GM13977 (cell line): Measurements from ENCODE around the gene IRF5.

ENCODE experiments used
- DNase-seq: peaks from one replicate; pipeline ENCODE4 v3.0.0; 2012; ENCODE audit warnings: low spot score
- CTCF ChIP-seq: IDR thresholded peaks from 2 replicates; pipeline ENCODE4 v1.5.1; 2012; ENCODE audit warnings: mild to moderate bottlenecking, control low read depth; ENCODE audit not compliant: insufficient read depth; ENCODE audit errors: extremely low read depth, missing control alignments
- in situ Hi-C: fragments of 300-500 bp; cut with MboI; formaldehyde crosslinking; loops from one replicate; pipeline ENCODE4 v1.12.0; 2022; ENCODE audit warnings: low sequenced_read_pairs, low pct_unique_long_range_greater_than_20kb, mixed read lengths, inconsistent platforms; ENCODE audit not compliant: unreplicated experiment

The IRF5 gene

GRCh38 chr7:128945668-128946366 lies 8.1 kb downstream of the IRF5 start:
- no peak for DNase-seq
- in situ Hi-C loops, result no loop called here
- no peak for TF ChIP-seq CTCF

GRCh38 chr7:128946936-128947830 lies 9.5 kb downstream of the IRF5 start:
- no peak for DNase-seq
- in situ Hi-C loops, result no loop called here
- peak; percentile 58 for TF ChIP-seq CTCF

- no peak for TF ChIP-seq CTCF
- in situ Hi-C loops, result no loop called here
- DNase-seq, result no peak
Observed at GRCh38 chr7:128947854-128948253, 10.1 kb downstream of the IRF5 start.

GRCh38 chr7:128948312-128948973 lies 10.7 kb downstream of the IRF5 start:
- in situ Hi-C loops, result no loop called here
- DNase-seq, result no peak
- TF ChIP-seq CTCF, result no peak

- DNase-seq, result no peak
- no peak for TF ChIP-seq CTCF
- in situ Hi-C loops, result no loop called here
Observed at GRCh38 chr7:128948976-128949760, 11.4 kb downstream of the IRF5 start.

- no peak for DNase-seq
- no peak for TF ChIP-seq CTCF
- in situ Hi-C loops, result no loop called here
Observed at GRCh38 chr7:128951296-128951695, 13.6 kb downstream of the IRF5 start.
